ENCODE data around the gene TMEFF2. TPM values are rescaled to one million over a fixed set of nuclear protein-coding genes. Genes with fewer than 3 reads are reported as not detected.

The TMEFF2 gene
- total RNA-seq, 4 donors from 2014 or later = 0.20 TPM; not detected in 3

GRCh38 chr2:192026825-192027120 is 168.0 kb downstream of the TMEFF2 start:
- H3K27ac ChIP-seq = peak overlapping the region in 2 of 4 donors; percentile 7 to 40

DNA sequence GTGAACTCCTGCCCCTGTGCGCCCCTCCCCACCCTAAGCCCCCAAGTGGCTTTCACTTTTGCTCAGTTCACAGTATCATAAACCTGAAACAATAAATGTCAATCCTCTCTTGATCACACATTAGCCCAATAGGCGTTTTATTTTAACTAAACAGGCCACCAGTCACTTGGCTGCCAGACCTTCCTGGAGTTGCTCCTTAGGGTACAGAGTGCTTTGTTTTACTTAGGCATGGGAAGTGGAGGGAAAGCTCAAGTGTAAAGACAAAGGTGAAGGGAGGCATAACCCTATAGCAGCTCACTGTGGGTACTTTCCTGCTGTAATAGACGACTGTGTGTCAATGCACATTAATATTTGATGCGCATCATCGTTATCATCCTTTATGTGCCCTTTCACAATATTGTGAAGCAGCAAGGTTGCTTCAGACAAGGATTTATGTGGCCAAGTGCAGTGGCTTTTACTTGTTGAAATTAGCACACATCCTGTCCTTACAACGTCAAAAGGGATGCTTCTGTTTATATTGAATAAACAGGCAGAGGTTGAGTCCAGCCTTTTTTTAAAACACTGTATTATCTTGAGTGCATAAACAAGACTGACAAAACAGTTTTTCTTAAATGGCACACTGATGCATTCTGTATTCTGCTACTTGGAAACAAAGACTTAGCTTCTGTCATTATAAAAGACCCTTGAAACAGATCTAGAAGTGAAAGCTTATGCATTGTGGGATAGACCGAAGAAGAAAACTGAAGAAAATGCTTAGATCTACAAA is 168.5 kb downstream of the TMEFF2 start:
- Histone ChIP-seq H3K27me3 (no peaks in the 10 kb centered on the region), H3K4me1 (no peaks in the 10 kb centered on the region), H3K27ac (peak overlapping the region in 3 of 4 donors; percentile 7 to 40 (median 19)), H3K36me3 (no peaks in the 10 kb centered on the region), H3K4me3 (no peak overlapping the region), H3K9me3 (no peaks in the 10 kb centered on the region)
- TF ChIP-seq CTCF (IDR thresholded peaks at IDR 0.05 in 4 of 5, conservative IDR thresholded peaks at IDR 0.05 in 1 of 5) (no peak), POLR2A (IDR thresholded peaks at IDR 0.05) (no peak)
- intact Hi-C loops (cut with DNase I; ENCODE audit: low total_unique reads) = no loop called here
- in situ Hi-C loops (cut with MboI; ENCODE audit: low sequenced_read_pairs in 4 of 4) = no loop called here
- DNase-seq (no peak), ATAC-seq (no peak)

More at GRCh38 chr2:192026825-192027120, 168.0 kb downstream of the TMEFF2 start:
- no peaks in the 10 kb centered on the region for H3K4me1 ChIP-seq
- H3K4me3 ChIP-seq = no peak overlapping the region
- intact Hi-C loops (cut with DNase I; ENCODE audit: low total_unique reads) (no loop called here), in situ Hi-C loops (cut with MboI; ENCODE audit: low sequenced_read_pairs in 4 of 4) (no loop called here)
- H3K27me3 ChIP-seq = no peaks in the 10 kb centered on the region
- no peaks in the 10 kb centered on the region for H3K9me3 ChIP-seq
- DNase-seq (no peak), ATAC-seq (no peak)
- TF ChIP-seq POLR2A (IDR thresholded peaks at IDR 0.05) = no peak
- no peak for TF ChIP-seq CTCF (IDR thresholded peaks at IDR 0.05 in 4 of 5, conservative IDR thresholded peaks at IDR 0.05 in 1 of 5)
- H3K36me3 ChIP-seq = no peaks in the 10 kb centered on the region

DNA sequence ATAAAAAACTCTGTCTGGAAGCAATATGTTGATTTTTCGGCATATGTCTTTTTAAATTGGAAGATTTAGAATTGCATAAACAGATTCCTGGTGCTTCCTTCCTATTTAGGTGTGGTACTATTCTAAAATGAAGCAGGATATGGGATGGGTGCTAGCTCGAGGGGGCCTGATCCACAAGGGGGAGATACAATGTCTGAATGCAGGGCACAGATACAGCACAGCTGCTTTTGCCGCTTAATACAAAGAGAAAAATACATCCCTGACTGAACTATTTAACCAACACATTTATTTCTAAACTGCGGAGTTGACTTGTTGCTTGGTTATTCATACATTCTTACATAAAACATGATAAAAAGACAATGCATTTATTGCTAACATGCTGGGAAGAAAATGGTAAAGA is 169.1 kb downstream of the TMEFF2 start:
- Histone ChIP-seq H3K27ac (peak overlapping the region in 3 of 4 donors; percentile 3 to 19 (median 7)), H3K4me3 (no peak overlapping the region), H3K27me3 (no peaks in the 10 kb centered on the region), H3K36me3 (no peaks in the 10 kb centered on the region), H3K4me1 (no peaks in the 10 kb centered on the region), H3K9me3 (no peaks in the 10 kb centered on the region)
- intact Hi-C loops (cut with DNase I; ENCODE audit: low total_unique reads) = no loop called here
- ATAC-seq (no peak), DNase-seq (no peak)
- in situ Hi-C loops (cut with MboI; ENCODE audit: low sequenced_read_pairs in 4 of 4) = no loop called here
- TF ChIP-seq CTCF (IDR thresholded peaks at IDR 0.05 in 4 of 5, conservative IDR thresholded peaks at IDR 0.05 in 1 of 5) = no peak

DNA sequence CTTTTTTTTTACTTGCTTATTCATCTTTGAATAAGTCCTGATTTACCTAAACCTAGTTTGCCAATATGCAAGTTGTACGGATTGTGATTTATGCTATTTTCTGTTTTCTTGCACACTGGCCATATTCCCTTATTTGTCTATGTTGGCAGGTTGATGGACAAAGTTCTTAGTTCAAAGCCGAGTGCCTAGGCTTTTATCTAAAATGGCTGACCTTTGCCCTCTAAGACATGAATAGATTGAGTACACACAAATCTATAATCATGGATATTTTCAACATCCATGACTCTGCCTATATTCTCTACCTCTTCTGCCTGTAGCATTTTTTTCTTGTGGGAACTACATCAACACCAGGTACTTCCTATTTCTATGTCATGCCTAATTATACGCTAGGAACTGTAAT is 171.7 kb downstream of the TMEFF2 start:
- Histone ChIP-seq H3K27me3 (no peaks in the 10 kb centered on the region), H3K4me1 (no peaks in the 10 kb centered on the region), H3K36me3 (no peaks in the 10 kb centered on the region), H3K27ac (no peak overlapping the region), H3K9me3 (no peaks in the 10 kb centered on the region), H3K4me3 (no peak overlapping the region)
- in situ Hi-C loops (cut with MboI; ENCODE audit: low sequenced_read_pairs in 4 of 4) = no loop called here
- no peak for DNase-seq
- no peak for ATAC-seq
- TF ChIP-seq POLR2A (IDR thresholded peaks at IDR 0.05) (no peak), CTCF (IDR thresholded peaks at IDR 0.05 in 4 of 5, conservative IDR thresholded peaks at IDR 0.05 in 1 of 5) (no peak)
- intact Hi-C loops (cut with DNase I; ENCODE audit: low total_unique reads) = no loop called here

DNA sequence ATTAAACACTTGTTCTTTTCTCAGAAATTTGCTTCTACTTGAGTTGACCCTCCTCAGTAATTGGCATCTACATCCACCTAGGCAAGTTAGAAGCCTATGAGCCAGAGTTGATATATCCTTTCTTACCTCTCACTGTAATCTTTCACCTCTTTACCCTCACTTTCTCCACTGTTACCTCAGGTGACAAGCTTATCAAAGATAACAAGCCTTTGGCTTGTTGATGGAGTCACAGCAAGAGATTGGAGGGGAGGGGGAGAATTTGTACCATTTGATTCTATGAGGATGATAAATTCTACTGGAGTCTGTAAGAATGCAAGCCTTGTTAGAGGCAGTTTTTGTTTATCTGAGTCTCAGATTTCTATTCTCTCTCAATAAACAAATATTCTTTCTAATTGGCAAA is 176.9 kb downstream of the TMEFF2 start:
- in situ Hi-C loops (cut with MboI; ENCODE audit: low sequenced_read_pairs in 4 of 4) = no loop called here
- no peaks in the 10 kb centered on the region for H3K27me3 ChIP-seq
- H3K36me3 ChIP-seq = no peaks in the 10 kb centered on the region
- ATAC-seq = no peak
- no peak for DNase-seq
- H3K27ac ChIP-seq = no peak overlapping the region
- no peak for TF ChIP-seq CTCF (IDR thresholded peaks at IDR 0.05 in 4 of 5, conservative IDR thresholded peaks at IDR 0.05 in 1 of 5)
- TF ChIP-seq POLR2A (IDR thresholded peaks at IDR 0.05) = no peak
- H3K4me1 ChIP-seq = no peaks in the 10 kb centered on the region
- intact Hi-C loops (cut with DNase I; ENCODE audit: low total_unique reads) = no loop called here
- H3K9me3 ChIP-seq = no peaks in the 10 kb centered on the region
- no peak overlapping the region for H3K4me3 ChIP-seq

Data from gastrocnemius medialis (tissue), 4 donors.